HFF-Myc (cell line): ENCODE measurements around the gene NAXE.

Source experiments
- DNase-seq: peaks from one replicate; pipeline ENCODE4 v3.0.0-alpha.2; 2011; ENCODE audit warnings: low read depth; ENCODE audit errors: extremely low read depth
- H3K4me3 ChIP-seq: replicated peaks from 2 replicates; pipeline ENCODE4 v1.5.1; 2011; ENCODE audit warnings: low read depth, mild to moderate bottlenecking, control low read depth, low read length
- TF ChIP-seq, protein P1 (sequence below): IDR thresholded peaks from 2 replicates; pipeline ENCODE4 v1.5.1; 2012; ENCODE audit warnings: mild to moderate bottlenecking, low read depth, low read length, control low read depth; ENCODE audit errors: missing control alignments

NAXE gene

GRCh38 chr1:156591432-156592157 is at the start of gene NAXE:
Gene NAXE (plus strand): TSS chr1:156591776. CDS start chr1:156591805, 29 bp downstream.
- no peak for DNase-seq
- TF ChIP-seq, protein P1, sequence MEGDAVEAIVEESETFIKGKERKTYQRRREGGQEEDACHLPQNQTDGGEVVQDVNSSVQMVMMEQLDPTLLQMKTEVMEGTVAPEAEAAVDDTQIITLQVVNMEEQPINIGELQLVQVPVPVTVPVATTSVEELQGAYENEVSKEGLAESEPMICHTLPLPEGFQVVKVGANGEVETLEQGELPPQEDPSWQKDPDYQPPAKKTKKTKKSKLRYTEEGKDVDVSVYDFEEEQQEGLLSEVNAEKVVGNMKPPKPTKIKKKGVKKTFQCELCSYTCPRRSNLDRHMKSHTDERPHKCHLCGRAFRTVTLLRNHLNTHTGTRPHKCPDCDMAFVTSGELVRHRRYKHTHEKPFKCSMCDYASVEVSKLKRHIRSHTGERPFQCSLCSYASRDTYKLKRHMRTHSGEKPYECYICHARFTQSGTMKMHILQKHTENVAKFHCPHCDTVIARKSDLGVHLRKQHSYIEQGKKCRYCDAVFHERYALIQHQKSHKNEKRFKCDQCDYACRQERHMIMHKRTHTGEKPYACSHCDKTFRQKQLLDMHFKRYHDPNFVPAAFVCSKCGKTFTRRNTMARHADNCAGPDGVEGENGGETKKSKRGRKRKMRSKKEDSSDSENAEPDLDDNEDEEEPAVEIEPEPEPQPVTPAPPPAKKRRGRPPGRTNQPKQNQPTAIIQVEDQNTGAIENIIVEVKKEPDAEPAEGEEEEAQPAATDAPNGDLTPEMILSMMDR: no peak

GRCh38 chr1:156543066-156543465 is 48.5 kb upstream of the NAXE start:
- H3K4me3 ChIP-seq: no peak overlapping the region
- TF ChIP-seq, protein P1: no peak
- DNase-seq: no peak

More at GRCh38 chr1:156591432-156592157, at the start of gene NAXE:
- peak within 1 kb of the TSS; percentile 81 for H3K4me3 ChIP-seq

DNA sequence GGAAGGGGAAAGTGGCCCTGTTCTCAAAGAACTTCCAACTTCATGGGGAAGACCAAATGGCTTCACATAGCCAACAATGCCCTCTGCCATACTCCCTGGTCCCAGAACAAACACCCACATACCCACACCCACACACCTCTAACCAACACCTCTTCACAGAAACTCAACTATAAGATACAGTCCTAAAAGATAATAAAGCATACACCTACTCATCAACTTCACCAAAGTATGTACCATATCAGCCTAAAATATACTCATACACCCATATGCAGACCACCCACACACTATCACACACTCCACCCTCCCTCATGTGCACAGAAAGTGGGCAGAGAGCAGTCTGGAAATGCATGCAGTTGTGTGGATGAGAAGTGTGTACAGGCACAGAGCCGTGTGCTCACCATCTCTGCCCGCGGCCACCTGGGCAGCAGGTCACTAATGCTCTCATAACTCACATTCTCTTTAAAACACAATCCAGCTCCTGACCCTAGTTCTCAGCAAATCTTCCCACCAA is 46.9 kb upstream of the NAXE start:
- no peak overlapping the region for H3K4me3 ChIP-seq
- DNase-seq: no peak
- TF ChIP-seq, protein P1: no peak

GRCh38 chr1:156546267-156546666 is 45.3 kb upstream of the NAXE start:
- no peak for DNase-seq
- TF ChIP-seq, protein P1: no peak
- H3K4me3 ChIP-seq: no peak overlapping the region

- DNase-seq: no peak
- TF ChIP-seq, protein P1: no peak
- H3K4me3 ChIP-seq: no peak overlapping the region
These were observed 44.1 kb upstream of the NAXE start for GRCh38 chr1:156547434-156547833.

GRCh38 chr1:156547982-156548381 is 43.6 kb upstream of the NAXE start:
- TF ChIP-seq, protein P1: no peak
- no peak overlapping the region for H3K4me3 ChIP-seq
- no peak for DNase-seq
